SK-MEL-5 (cell line): ENCODE data around the gene HCRT. TPM values are rescaled to one million over a fixed set of nuclear protein-coding genes. Genes with fewer than 3 reads are reported as not detected.
"Not testable (repeated sequence)": the region's sequence is repeated elsewhere in the genome, so short reads cannot be mapped to it uniquely, and the experiment has no call there.

ENCODE experiments used
- DNase-seq: peaks from one replicate; pipeline ENCODE4 v3.0.0-alpha.2; 2016; ENCODE audit warnings: low read depth, low spot score
- in situ Hi-C: cut with HindIII; loops from 2 replicates; pipeline ENCODE4 v1.10.0; 2016; ENCODE audit warnings: low sequenced_read_pairs, high pct_unique_total_duplicates, low pct_unique_long_range_greater_than_20kb
- total RNA-seq: library from RNA; depleted of rRNA; stranded (reverse); fragments of >200 nt; shearing (Covaris generic); gene quantifications from 2 replicates; pipeline ENCODE4 v1.2.3, GENCODE V29; 2014

Gene HCRT
- total RNA-seq, 1 experiment from 2014 or later = not detected

- no peak for DNase-seq
- in situ Hi-C loops = no loop called here
These were observed 16.2 kb upstream of the HCRT start for GRCh38 chr17:42201458-42201772.

GRCh38 chr17:42200706-42201457 lies 15.6 kb upstream of the HCRT start:
- in situ Hi-C loops = no loop called here
- DNase-seq = no peak

GRCh38 chr17:42199416-42200011 lies 14.3 kb upstream of the HCRT start:
- no peak for DNase-seq
- in situ Hi-C loops = no loop called here

GRCh38 chr17:42198897-42199296 lies 13.6 kb upstream of the HCRT start:
- in situ Hi-C loops = no loop called here
- DNase-seq = no peak

GRCh38 chr17:42197564-42198156 lies 12.4 kb upstream of the HCRT start:
- no peak for DNase-seq
- in situ Hi-C loops = no loop called here

GRCh38 chr17:42193969-42194899 lies 9.0 kb upstream of the HCRT start, which contains the start of gene GHDC:
Gene GHDC, minus strand, starts transcription at chr17:42194494. Its CDS starts 913 bp downstream, at chr17:42193581.
- DNase-seq = peak; percentile 88
- in situ Hi-C loops = no loop called here

- DNase-seq = no peak
- in situ Hi-C loops = no loop called here
These were observed 8.1 kb upstream of the HCRT start for GRCh38 chr17:42193216-42193968.

GRCh38 chr17:42192189-42193126 lies 7.2 kb upstream of the HCRT start:
- in situ Hi-C loops = no loop called here
- DNase-seq = no peak

GRCh38 chr17:42191275-42191608 lies 6.0 kb upstream of the HCRT start:
- DNase-seq = no peak
- in situ Hi-C loops = no loop called here

- DNase-seq = no peak
- in situ Hi-C loops = no loop called here
These were observed 5.4 kb upstream of the HCRT start for GRCh38 chr17:42190491-42191274.

GRCh38 chr17:42189651-42189965 lies 4.4 kb upstream of the HCRT start:
- DNase-seq = no peak
- in situ Hi-C loops = no loop called here

GRCh38 chr17:42188749-42189650 lies 3.7 kb upstream of the HCRT start:
- in situ Hi-C loops = no loop called here

GRCh38 chr17:42187833-42188232 lies 2.6 kb upstream of the HCRT start:
- no peak for DNase-seq
- in situ Hi-C loops = no loop called here

More at GRCh38 chr17:42188749-42189650, 3.7 kb upstream of the HCRT start:
- DNase-seq = no peak

- DNase-seq, in situ Hi-C loops: not testable (repeated sequence)
These were observed 939 bp upstream of the HCRT start for GRCh38 chr17:42186191-42186590.

GRCh38 chr17:42185621-42185930 lies 324 bp upstream of the HCRT start:
- in situ Hi-C loops = no loop called here
- no peak for DNase-seq
